ENCODE data around the gene DRG2. TPM values are rescaled to one million over a fixed set of nuclear protein-coding genes. Genes with fewer than 3 reads are reported as not detected.

Gene DRG2
- total and polyA plus RNA-seq, 9 donors, result 22.9 to 30.7 (median 25.8) TPM

- peak; percentile 49 for DNase-seq
- Histone ChIP-seq H3K4me3 (ENCODE audit: low read length) (peak overlapping the region; percentile 10), H3K27me3 (ENCODE audit: control insufficient read depth, insufficient read depth, low read length) (peaks cover 2% of the 10 kb centered on the region), H3K27ac (ENCODE audit: low read length) (no peak overlapping the region), H3K36me3 (ENCODE audit: control insufficient read depth, insufficient read depth, low read length) (peaks cover 5% of the 10 kb centered on the region), H3K4me1 (ENCODE audit: control insufficient read depth, insufficient read depth, low read length) (peaks cover 4% of the 10 kb centered on the region), H3K9me3 (replicated peaks; ENCODE audit: control insufficient read depth, low read depth, low read length) (no peaks in the 10 kb centered on the region)
- WGBS (ENCODE audit: insufficient coverage), result 4% methylated on average over 4 of the region's 8 CpGs
Observed at GRCh38 chr17:18070861-18071340, 16.8 kb upstream of the DRG2 start.

GRCh38 chr17:18071751-18072150 lies 16.0 kb upstream of the DRG2 start:
- peaks cover 5% of the 10 kb centered on the region for H3K36me3 ChIP-seq (ENCODE audit: control insufficient read depth, insufficient read depth, low read length)
- DNase-seq, result no peak
- H3K4me1 ChIP-seq (ENCODE audit: control insufficient read depth, insufficient read depth, low read length), result peaks cover 5% of the 10 kb centered on the region
- no peak overlapping the region for H3K27ac ChIP-seq (ENCODE audit: low read length)
- no peak overlapping the region for H3K4me3 ChIP-seq (ENCODE audit: low read length)
- no peaks in the 10 kb centered on the region for H3K9me3 ChIP-seq (replicated peaks; ENCODE audit: control insufficient read depth, low read depth, low read length)
- H3K27me3 ChIP-seq (ENCODE audit: control insufficient read depth, insufficient read depth, low read length), result peaks cover 2% of the 10 kb centered on the region

GRCh38 chr17:18074566-18075272 lies 13.0 kb upstream of the DRG2 start:
- Histone ChIP-seq H3K4me1 (ENCODE audit: control insufficient read depth, insufficient read depth, low read length) (peaks cover 6% of the 10 kb centered on the region), H3K36me3 (ENCODE audit: control insufficient read depth, insufficient read depth, low read length) (no peaks in the 10 kb centered on the region), H3K27ac (ENCODE audit: low read length) (no peak overlapping the region), H3K9me3 (replicated peaks; ENCODE audit: control insufficient read depth, low read depth, low read length) (no peaks in the 10 kb centered on the region), H3K27me3 (ENCODE audit: control insufficient read depth, insufficient read depth, low read length) (peaks cover 6% of the 10 kb centered on the region), H3K4me3 (ENCODE audit: low read length) (no peak overlapping the region)
- no peak for DNase-seq
- 73% methylated on average over 5 of the region's 6 CpGs for WGBS (ENCODE audit: insufficient coverage)

- no peak overlapping the region for H3K27ac ChIP-seq (ENCODE audit: low read length)
- no peak overlapping the region for H3K4me3 ChIP-seq (ENCODE audit: low read length)
- DNase-seq, result peak; percentile 72
- peaks cover 2% of the 10 kb centered on the region for H3K4me1 ChIP-seq (ENCODE audit: control insufficient read depth, insufficient read depth, low read length)
- H3K36me3 ChIP-seq (ENCODE audit: control insufficient read depth, insufficient read depth, low read length), result no peaks in the 10 kb centered on the region
- no peaks in the 10 kb centered on the region for H3K9me3 ChIP-seq (replicated peaks; ENCODE audit: control insufficient read depth, low read depth, low read length)
- 10% methylated on average over 5 of the region's 7 CpGs for WGBS (ENCODE audit: insufficient coverage)
- H3K27me3 ChIP-seq (ENCODE audit: control insufficient read depth, insufficient read depth, low read length), result peaks cover 3% of the 10 kb centered on the region
Observed at GRCh38 chr17:18076936-18077335, 10.8 kb upstream of the DRG2 start.

- H3K27ac ChIP-seq (ENCODE audit: low read length), result no peak overlapping the region
- H3K4me3 ChIP-seq (ENCODE audit: low read length), result no peak overlapping the region
- H3K27me3 ChIP-seq (ENCODE audit: control insufficient read depth, insufficient read depth, low read length), result peaks cover 3% of the 10 kb centered on the region
- H3K36me3 ChIP-seq (ENCODE audit: control insufficient read depth, insufficient read depth, low read length), result no peaks in the 10 kb centered on the region
- no peak for DNase-seq
- no peaks in the 10 kb centered on the region for H3K9me3 ChIP-seq (replicated peaks; ENCODE audit: control insufficient read depth, low read depth, low read length)
- H3K4me1 ChIP-seq (ENCODE audit: control insufficient read depth, insufficient read depth, low read length), result peaks cover 2% of the 10 kb centered on the region
- WGBS (ENCODE audit: insufficient coverage), result 83% methylated on average over 2 of the region's 4 CpGs
Observed at GRCh38 chr17:18079543-18079942, 8.2 kb upstream of the DRG2 start.

- no peak overlapping the region for H3K4me3 ChIP-seq (ENCODE audit: low read length)
- no peak overlapping the region for H3K27ac ChIP-seq (ENCODE audit: low read length)
- no peak for DNase-seq
- peaks cover 9% of the 10 kb centered on the region for H3K4me1 ChIP-seq (ENCODE audit: control insufficient read depth, insufficient read depth, low read length)
- H3K27me3 ChIP-seq (ENCODE audit: control insufficient read depth, insufficient read depth, low read length), result no peaks in the 10 kb centered on the region
- WGBS (ENCODE audit: insufficient coverage), result no CpG with 5 or more reads among the region's 4 CpGs
- no peaks in the 10 kb centered on the region for H3K9me3 ChIP-seq (replicated peaks; ENCODE audit: control insufficient read depth, low read depth, low read length)
- no peaks in the 10 kb centered on the region for H3K36me3 ChIP-seq (ENCODE audit: control insufficient read depth, insufficient read depth, low read length)
Observed at GRCh38 chr17:18084256-18084655, 3.5 kb upstream of the DRG2 start.

GRCh38 chr17:18089613-18090012 lies 1.9 kb downstream of the DRG2 start:
- H3K9me3 ChIP-seq (replicated peaks; ENCODE audit: control insufficient read depth, low read depth, low read length), result no peaks in the 10 kb centered on the region
- H3K4me3 ChIP-seq (ENCODE audit: low read length), result no peak overlapping the region
- peaks cover 25% of the 10 kb centered on the region for H3K36me3 ChIP-seq (ENCODE audit: control insufficient read depth, insufficient read depth, low read length)
- H3K27me3 ChIP-seq (ENCODE audit: control insufficient read depth, insufficient read depth, low read length), result no peaks in the 10 kb centered on the region
- no peak for DNase-seq
- peaks cover 9% of the 10 kb centered on the region for H3K4me1 ChIP-seq (ENCODE audit: control insufficient read depth, insufficient read depth, low read length)
- H3K27ac ChIP-seq (ENCODE audit: low read length), result no peak overlapping the region
- WGBS (ENCODE audit: insufficient coverage), result 100% methylated on average over 2 of the region's 2 CpGs

- Histone ChIP-seq H3K27me3 (ENCODE audit: control insufficient read depth, insufficient read depth, low read length) (no peaks in the 10 kb centered on the region), H3K27ac (ENCODE audit: low read length) (no peak overlapping the region), H3K9me3 (replicated peaks; ENCODE audit: control insufficient read depth, low read depth, low read length) (no peaks in the 10 kb centered on the region), H3K36me3 (ENCODE audit: control insufficient read depth, insufficient read depth, low read length) (peaks cover 53% of the 10 kb centered on the region), H3K4me3 (ENCODE audit: low read length) (no peak overlapping the region), H3K4me1 (ENCODE audit: control insufficient read depth, insufficient read depth, low read length) (peaks cover under 1% of the 10 kb centered on the region)
- whole genome bisulfite sequencing (ENCODE audit: insufficient coverage), result 80% methylated on average over 10 of the region's 15 CpGs
- DNase-seq, result peak; percentile 55
Observed at GRCh38 chr17:18093616-18094408, 6.1 kb downstream of the DRG2 start.

GRCh38 chr17:18094409-18094807 lies 6.7 kb downstream of the DRG2 start:
- no peak for DNase-seq
- no peaks in the 10 kb centered on the region for H3K9me3 ChIP-seq (replicated peaks; ENCODE audit: control insufficient read depth, low read depth, low read length)
- WGBS (ENCODE audit: insufficient coverage), result 100% methylated on average over 4 of the region's 10 CpGs
- no peak overlapping the region for H3K27ac ChIP-seq (ENCODE audit: low read length)
- H3K4me3 ChIP-seq (ENCODE audit: low read length), result no peak overlapping the region
- H3K4me1 ChIP-seq (ENCODE audit: control insufficient read depth, insufficient read depth, low read length), result no peaks in the 10 kb centered on the region
- no peaks in the 10 kb centered on the region for H3K27me3 ChIP-seq (ENCODE audit: control insufficient read depth, insufficient read depth, low read length)
- H3K36me3 ChIP-seq (ENCODE audit: control insufficient read depth, insufficient read depth, low read length), result peaks cover 59% of the 10 kb centered on the region

- no peak for DNase-seq
- Histone ChIP-seq H3K36me3 (ENCODE audit: control insufficient read depth, insufficient read depth, low read length) (peaks cover 75% of the 10 kb centered on the region), H3K27ac (ENCODE audit: low read length) (no peak overlapping the region), H3K4me3 (ENCODE audit: low read length) (no peak overlapping the region), H3K4me1 (ENCODE audit: control insufficient read depth, insufficient read depth, low read length) (no peaks in the 10 kb centered on the region), H3K27me3 (ENCODE audit: control insufficient read depth, insufficient read depth, low read length) (no peaks in the 10 kb centered on the region), H3K9me3 (replicated peaks; ENCODE audit: control insufficient read depth, low read depth, low read length) (no peaks in the 10 kb centered on the region)
- WGBS (ENCODE audit: insufficient coverage), result 98% methylated on average over 8 of the region's 14 CpGs
Observed at GRCh38 chr17:18099516-18099915, 11.8 kb downstream of the DRG2 start.

All from muscle of leg (tissue), 11 donors.